Activated gamma-delta T cell (primary cell): ENCODE results near the gene IMPACT.

ENCODE experiments used
- DNase-seq: peaks from one replicate; lab custom pipeline; 2025; lab: John Stamatoyannopoulos, UW

Gene IMPACT

DNA sequence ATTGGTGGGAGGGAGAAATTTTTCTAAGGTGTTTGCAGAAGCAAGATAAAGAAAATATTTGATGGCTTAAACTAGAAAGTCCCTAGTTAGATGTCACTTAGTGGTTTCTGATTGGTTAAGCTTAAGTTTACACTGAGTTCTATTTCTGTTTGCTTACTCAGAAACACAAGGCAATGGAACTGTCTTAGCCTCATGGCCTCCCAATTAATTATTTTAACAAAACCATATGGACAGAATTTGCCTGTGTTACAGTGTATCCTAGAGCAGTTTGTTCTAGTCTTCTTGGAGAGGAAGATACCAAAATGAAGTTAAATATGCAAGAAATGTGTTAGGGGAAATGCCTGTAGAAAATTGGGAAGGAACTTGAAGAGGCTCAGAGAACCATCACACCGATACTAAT lies 4.6 kb upstream of the IMPACT start:
- no peak for DNase-seq

DNA sequence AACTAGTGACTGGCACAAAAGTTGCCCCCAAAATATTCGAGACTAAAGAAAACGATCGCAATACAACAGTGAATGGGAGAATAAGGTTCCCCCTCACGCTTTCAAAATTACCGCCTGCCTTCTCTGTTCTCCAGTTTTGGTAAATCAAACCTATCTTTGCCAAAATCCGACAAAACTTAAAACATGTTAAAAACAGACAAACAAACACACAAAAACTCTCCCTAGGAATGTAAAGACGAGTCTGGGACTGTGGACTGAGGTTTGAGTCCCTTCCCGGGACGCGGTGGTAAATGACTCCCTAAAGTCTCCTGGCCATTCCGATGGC lies 435 bp upstream of the IMPACT start:
- DNase-seq = no peak

DNA sequence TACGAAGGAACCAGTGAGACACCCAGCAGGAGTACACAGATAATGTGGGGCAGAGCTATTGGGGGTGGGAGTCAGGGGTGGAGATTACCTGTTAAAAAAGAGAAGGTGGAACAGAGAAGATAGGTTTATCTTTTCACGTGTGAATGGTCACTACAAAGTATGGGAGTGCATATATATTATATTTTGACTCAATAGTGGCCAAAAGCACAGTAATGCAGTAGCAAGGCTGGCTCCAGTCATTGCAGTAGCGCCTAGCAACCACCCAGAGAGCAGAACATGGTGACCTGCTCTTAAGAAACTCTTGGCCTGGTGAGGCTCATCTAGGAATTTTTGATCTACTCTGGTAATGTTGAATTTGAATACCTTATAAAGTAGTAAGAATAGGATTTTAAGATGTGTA lies 1.0 kb downstream of the IMPACT start:
- no peak for DNase-seq

DNA sequence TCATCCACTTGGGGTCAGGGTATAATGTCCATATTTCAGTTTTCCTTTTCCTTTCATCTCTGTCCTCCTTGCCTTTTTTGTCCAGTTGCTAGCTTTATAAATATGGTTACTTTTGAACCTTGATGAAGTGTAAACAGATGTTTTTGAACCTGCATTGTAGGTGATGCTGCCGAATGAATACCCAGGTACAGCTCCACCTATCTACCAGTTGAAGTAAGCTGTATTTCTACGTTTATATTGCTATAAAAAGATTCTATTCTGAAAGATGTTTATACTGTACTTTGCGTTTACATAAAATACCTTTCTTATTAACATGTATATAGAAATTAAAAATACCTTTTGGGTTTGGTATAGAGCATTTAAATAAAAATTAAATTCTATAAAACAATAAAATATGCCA lies 2.2 kb downstream of the IMPACT start:
- no peak for DNase-seq

DNA sequence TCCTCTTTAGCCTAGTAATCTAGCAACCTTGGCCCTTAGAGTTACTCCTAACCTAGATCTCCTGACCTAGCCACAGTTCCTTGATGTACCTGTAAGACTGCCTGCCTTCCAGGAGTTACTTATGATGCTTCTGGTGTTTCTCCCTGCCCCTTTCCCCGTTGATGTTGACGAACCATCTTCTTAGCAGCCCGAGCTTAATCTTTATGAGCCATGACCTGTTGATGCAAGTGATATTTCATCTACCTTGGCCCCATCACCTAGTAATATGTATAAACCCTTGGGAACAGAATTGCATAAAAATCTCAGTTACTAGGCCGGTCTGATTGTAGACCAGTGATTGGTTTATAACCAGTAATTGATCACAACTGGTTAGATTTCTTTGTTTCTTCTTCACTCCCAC lies 2.7 kb downstream of the IMPACT start:
- no peak for DNase-seq

DNA sequence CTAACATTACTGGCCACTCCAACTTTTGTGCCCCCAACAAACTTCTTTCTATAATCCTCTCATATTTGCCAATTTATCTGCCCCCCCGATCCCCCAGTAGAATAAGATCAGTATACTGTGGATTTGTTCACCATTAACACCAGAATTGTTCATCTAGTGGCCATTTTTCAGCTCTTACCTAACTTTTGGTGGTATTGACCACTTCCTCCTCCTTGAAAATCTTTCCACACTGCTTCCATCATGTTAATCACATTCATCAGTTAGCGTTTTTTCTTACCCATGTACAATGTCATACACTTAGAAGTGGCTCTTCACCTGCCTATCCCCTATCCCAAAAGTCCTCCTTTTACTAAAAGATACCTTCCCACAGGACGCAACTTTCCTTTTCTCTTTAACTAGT lies 6.1 kb downstream of the IMPACT start:
- DNase-seq = no peak

DNA sequence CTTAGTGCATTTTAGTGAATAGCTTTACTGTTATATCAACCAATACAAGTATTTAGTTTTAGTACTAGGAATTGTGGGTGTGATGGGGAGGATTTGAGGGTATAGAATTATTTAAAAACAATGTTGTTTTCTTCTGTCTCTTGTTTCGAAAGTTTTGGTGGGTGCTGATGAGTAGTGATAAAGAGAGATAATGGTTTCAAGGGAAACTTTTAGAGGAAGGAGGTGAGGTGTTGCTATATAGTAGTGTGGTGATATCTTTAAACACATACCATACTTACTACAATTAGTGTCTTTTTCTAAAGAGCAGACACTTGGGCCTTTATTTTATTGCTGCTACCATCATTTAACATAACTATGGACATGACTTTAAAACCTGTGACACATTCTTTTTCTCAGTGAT lies 10.5 kb downstream of the IMPACT start:
- no peak for DNase-seq

DNA sequence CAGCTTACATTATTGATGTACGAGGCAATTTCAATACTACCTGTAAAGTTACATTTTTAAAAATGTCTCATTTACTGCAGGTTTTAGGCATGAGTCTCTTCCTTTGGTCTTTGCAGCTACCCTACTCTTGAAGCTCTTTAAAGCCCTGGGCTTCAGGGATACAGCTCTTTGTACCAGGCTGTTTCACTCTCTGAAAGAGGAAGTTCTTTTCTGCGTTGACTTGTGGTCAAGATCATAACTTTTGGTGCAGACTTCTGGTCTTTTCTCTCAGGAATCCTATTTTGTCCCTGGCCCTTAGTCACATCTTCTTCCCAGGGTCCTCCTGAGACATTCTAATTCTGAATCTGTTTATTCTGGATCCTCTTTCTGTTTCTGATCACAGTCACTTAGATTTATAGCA lies 17.4 kb downstream of the IMPACT start:
- DNase-seq = no peak

DNA sequence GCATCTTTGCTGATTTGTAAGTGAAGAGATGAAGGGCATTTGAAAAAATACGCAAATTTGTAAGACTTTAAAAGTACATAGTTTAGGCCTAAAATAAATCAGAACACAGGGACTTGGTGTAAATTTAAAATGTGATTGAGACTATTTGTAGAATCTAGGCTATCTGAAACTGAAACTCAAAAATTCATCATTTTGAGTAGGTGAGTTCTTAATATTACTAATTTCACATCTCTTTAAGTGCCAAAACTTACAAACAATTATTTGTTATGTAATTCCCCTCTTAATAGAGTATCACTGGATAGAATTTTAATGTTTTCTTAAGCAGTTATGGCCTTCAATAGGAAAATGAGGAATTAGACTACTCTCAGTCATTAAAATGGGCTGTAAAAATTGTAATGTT lies 20.0 kb downstream of the IMPACT start:
- no peak for DNase-seq

DNA sequence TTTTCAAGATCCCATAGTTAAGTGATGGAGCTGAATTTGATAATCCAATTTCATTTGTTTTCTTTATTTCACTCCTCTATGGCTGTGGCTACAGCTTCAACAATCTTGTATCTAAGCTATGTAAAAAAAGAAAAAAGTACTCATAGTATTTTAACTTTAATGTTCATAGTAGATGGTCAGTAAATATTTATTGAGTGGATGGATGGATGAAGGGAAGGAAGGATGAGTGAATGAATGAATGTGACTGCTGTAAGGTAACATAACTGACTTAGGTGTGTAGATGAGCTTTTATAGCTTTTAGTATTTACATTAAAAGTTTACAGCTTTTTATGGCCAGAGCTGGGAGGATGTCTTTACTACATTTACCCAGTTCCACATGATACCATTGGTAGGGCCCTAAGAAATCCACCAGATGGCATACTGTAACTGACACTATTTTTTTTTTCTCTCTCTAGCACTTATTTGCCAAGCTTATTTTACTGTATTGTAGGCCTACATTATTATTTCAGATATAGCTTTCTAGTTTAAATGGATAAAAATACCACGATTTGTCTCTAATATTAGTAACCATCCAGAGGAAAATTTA lies 20.6 kb downstream of the IMPACT start:
- no peak for DNase-seq

DNA sequence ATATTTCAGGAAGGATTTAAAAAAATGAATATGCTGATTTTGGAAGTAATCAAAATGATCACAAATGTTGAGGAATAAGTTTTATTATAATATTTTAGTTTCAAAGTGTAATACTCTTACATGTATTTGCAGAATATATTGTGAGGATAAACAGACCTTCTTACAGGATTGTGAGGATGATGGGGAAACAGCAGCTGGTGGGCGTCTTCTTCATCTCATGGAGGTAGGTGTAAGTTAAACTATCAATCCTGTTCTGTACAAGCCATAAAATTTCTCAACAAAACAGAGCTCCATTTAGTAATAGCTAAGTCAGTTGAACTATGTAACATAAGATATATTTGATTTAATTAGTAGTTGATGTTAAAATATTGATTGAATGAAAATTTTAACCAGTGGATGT lies 21.5 kb downstream of the IMPACT start:
- no peak for DNase-seq

DNA sequence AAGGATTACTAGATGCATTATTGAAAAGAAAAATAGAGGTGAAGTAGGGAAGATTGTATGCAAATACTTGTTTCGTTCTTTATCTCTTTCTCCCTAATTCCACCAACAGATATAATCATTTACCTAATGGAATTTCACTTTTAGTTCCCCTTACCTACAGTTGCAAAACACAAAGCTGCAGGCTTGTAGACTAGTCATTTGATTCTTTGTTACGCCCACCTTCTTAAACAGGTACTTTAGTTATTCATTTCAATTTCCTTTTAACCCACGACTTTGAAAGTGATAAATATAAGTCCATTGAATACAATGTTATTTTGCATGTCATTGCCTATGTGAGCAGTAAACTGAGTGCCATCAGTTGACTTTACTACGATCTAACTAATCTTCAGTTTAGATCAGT lies 30.1 kb downstream of the IMPACT start:
- DNase-seq = no peak

DNA sequence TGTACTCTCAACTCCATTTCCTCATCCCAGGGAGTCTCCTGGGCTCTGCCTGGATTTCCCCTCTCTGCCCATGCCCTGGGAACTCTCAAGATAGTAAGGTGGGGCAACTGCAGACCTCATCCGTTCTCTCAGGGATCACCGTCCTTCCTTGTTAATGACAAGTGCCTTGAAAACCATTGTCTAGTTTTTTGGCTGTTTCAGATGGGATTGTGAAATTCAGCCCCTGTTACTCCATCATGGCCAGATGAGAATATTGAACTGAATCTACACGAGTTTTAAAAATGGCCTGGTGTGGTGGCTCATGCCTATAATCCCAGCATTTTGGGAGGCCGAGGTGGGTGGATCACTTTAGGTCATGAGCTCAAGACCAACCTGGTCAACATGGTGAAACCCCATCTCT lies 33.3 kb downstream of the IMPACT start:
- DNase-seq = no peak

DNA sequence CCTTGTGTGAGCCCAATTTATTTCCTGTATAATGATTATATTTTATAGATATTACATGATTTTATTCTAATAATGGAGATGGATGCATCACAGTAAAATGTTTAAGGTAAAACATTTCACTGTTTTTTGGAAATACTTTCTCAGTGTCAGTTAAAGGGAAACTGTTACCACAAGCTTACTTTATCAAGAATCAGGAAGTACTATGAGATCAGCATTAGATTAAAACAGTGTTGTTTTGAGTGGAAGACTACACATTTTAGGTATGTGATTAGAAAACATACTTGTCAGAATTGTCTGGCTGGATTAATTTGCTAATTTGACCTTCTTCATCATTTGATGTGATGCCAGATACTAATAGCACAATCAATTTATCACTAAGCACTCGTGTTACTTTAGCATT lies 33.9 kb downstream of the IMPACT start, which contains the start of gene HRH4:
TSS of gene HRH4 (plus strand) at position 250 of the 400 bp plus-strand sequence. CDS start at position 342, 92 bp downstream.
- DNase-seq = no peak

DNA sequence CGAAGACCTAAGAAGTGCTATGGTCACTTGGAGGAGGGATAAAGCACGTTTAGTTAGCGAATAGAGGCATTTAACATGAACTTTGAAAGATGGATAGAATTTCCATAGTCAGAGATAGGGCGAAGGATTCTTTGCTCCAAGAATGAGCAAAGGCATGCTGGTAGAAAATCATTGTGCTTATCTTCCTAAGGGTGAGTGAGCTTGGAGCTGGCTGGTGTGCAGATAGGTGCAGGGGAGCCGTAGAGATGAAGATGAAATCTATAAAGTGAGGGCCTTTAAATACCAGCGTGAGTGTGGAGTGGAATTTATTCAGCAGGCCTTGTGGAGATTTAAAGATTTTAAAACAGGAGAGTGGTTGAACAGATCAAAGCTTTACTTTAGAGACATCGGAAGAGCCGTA lies 35.5 kb downstream of the IMPACT start:
- DNase-seq = no peak

DNA sequence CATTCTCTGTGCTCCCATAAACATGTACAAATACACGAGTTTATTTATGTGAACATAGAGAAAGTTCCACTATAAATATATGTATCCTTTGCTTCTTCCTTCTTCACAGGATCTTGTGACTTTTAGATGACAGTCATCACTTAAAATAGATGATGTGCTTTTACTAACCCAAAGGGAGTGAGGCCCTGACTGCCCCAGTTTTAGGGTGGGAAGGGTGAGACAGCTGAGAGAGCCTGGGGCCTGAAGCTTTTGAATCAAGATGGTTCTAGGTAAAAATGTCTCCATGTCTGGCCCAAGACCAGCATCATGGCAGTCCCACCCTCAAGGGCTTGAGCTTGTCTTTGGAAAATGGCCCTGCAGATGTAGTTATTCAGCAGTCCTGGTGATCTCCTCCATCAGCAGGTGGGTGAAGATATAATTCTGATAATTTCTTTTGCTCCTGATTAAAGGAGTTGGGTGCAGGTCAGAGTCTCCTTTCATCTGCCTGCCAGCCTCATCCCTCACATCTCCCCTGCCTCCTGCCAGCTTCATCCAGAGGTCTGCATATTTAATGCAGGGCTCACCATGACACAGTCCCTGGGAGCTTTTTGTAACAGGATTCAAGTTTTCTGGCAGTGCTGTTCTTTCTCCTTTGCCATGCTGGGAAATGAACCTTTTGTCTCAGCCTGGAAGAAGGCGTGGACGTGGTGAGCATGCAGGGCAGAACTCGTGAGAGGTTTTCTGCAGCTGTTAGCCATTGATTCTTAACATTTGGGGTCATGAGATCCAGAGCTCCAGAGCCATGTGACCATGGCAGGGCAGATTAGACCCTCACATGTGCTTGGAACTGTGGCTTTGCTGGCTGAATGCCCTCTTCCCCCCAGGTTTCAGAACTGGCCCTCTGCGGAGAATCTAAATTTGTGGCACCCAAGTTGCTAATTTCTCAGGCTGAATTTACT lies 36.6 kb downstream of the IMPACT start:
- DNase-seq = no peak

DNA sequence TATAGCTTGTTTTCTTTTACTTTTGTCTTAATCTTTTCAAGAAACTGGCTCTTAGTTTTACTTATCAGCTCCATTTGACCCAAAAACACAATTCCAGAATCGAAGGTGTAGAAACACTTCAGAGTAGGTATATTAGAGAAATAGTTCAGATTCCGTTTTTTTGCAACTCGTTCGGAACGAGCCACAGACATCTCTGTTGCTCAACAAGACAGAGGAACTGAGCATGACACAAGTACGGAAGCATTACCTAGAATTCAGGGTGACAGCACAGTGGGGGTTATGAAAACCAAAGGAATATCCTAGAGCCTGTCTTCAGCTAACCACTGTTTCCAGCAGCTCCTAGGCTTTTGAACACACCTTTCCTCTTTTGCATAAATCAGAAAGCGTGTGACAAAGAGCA lies 39.0 kb downstream of the IMPACT start:
- no peak for DNase-seq

DNA sequence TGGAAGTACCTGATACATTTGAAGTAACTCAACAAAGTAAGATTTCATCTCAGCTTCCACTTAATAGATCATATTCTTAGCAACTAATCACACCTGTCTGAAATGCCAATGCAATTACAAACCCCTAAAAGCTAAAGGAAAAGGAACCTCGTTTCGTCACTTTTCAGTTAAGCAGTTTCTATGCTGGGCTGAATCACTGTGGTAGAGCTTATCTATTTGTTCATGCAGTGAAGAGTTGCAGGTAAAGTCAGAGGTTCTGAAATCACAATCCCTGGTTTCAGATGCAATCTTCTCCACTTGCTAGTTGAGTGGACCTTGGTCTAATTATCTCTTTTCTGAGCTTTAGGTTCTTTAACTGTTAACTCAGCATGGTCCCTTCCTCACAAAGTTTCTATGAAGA lies 40.3 kb downstream of the IMPACT start:
- no peak for DNase-seq

DNA sequence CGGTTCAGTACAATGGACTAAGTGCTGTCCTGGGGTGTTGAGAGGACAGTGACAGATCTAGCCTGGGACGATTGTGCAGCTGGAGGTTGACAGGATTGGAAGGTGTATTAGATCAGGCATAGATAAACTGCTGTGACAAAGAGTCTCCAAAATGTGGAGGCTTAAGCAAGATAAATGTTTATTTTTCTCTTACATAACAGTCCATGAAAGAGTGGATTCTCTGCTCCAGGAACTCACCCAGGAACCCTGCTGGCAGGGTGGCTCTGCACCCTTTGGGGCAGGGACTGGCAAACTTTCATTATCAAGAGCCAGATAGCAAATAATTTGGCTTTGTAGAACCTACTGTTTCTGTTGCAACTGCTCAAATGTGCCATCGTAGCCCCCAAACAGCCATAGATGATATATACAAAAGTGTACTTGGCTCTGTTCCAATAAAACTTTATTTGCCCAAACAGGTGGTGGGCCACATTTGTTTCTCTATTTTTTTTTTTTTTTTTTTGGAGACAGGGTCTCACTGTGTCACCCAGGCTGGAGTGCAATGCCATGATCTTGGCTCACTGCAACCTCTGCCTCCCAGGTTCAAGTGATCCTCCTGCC lies 43.6 kb downstream of the IMPACT start:
- no peak for DNase-seq

DNA sequence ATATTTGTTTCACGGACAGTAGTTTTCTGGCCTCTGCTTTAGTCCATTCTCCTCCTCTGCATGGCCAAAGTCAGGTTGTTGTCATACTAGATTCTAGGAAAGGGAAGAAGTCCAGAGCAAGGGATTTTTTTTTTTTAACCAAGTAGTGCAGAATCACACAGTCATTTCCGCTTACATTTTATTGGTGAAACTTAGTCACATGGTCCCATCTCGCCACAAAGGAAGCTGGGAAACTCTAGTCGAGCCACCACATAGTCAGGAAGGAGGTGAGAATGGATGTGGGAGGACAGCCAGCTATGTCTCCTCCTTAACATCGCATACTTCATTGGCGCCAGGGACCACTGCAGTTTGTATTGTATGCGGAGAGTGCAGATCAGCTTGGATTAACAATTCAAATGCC lies 44.3 kb downstream of the IMPACT start:
- no peak for DNase-seq

DNA sequence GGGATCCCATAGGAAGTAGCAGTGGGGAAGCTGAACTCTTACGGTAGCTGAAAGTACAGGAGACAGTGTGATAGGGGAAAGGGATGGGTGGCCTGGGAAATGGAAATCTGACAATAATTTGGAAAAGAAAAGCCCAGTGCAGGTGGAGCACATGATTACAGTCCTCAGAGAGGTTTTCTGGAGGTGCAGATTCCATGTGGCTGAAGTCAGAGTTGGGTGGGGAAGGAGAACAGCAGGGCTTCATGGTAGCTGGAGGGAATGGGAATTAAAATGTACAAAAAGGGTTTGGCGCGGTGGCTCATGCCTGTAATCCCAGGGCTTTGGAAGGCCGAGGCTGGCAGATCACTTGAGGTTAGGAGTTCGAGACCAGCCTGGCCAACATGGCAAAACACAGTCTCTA lies 46.1 kb downstream of the IMPACT start:
- no peak for DNase-seq

DNA sequence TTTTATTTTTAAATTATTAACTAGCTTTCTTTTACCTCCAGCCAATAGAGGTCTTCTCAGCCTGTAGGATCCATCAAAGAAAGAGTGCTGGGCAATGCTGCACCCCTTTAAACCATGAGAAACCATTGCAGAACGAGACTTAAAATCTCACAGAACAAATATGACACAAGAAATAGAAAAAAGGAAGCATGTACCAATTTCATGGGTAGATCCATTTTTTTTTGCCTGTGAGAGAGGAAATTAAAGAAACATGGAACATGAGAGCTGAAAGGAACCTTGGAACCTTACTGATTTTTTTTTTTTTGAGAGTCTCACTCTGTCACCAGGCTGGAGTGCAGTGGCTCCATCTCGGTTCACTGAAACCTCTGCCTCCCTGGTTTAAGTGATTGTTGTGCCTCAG lies 47.9 kb downstream of the IMPACT start:
- no peak for DNase-seq

DNA sequence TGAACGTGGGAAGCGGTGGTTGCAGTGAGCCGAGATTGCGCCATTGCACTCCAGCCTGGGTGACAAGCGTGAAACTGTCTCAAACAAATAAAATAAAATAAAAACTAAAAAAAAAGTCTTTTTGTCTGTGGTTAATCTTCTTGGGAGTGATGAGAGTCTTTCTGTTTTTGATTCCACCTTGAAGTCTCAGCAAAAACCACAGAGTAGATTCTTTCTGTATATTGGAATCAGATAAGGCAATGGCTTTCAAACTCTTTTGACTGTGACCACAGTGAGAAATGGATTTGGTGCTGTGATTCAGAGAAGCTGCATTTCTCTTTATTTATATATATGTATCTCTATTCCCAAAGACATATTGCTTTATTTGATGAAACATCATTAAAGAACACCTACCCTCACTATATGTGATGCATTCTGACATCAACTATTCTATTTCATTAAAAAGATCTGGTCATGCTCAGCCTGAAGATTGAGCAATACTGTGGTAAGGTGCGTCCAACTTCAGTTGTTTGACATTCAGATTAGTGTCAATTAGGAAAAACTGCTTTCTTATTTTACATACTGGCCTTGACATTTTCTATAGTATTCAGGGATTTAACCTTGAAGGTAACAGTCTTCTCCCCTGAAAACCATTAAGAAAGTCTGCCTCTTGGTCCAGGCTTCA lies 49.6 kb downstream of the IMPACT start:
- DNase-seq = no peak
